Astrocyte of the cerebellum (primary cell): ENCODE results near the gene PLA1A.

Experiments used
- DNase-seq: peaks from one replicate; pipeline ENCODE4 v3.0.0-alpha.2; 2011; ENCODE audit warnings: low read depth
- H3K4me3 ChIP-seq: 2 replicates; pipeline ENCODE4 v1.5.1; 2011; ENCODE audit warnings: mild to moderate bottlenecking, low read depth, low read length, moderate library complexity
- CTCF ChIP-seq: IDR thresholded peaks from 2 replicates; pipeline ENCODE4 v1.5.1; 2012; ENCODE audit warnings: low read length, low read depth, moderate library complexity, mild to moderate bottlenecking; ENCODE audit errors: missing control alignments
- in situ Hi-C: cut with HindIII; loops from 2 replicates; pipeline ENCODE4 v1.10.0; 2017; ENCODE audit warnings: low sequenced_read_pairs

PLA1A gene

GRCh38 chr3:119657887-119658702, 60.4 kb downstream of the PLA1A start:
- in situ Hi-C loops: no loop called here
- TF ChIP-seq CTCF: no peak
- no peak for DNase-seq
- H3K4me3 ChIP-seq: no peak overlapping the region

- no peak overlapping the region for H3K4me3 ChIP-seq
- in situ Hi-C loops: no loop called here
- no peak for TF ChIP-seq CTCF
- DNase-seq: no peak
Measured at GRCh38 chr3:119658994-119659393, 61.3 kb downstream of the PLA1A start.

GRCh38 chr3:119659606-119660291, 62.1 kb downstream of the PLA1A start:
- no peak for TF ChIP-seq CTCF
- in situ Hi-C loops: no loop called here
- DNase-seq: no peak
- no peak overlapping the region for H3K4me3 ChIP-seq

GRCh38 chr3:119660474-119661440, 63.1 kb downstream of the PLA1A start, which contains the start of gene POPDC2:
POPDC2 (minus strand) TSS chr3:119660589; CDS start chr3:119660423, 166 bp downstream.
- no peak for TF ChIP-seq CTCF
- no peak for DNase-seq
- H3K4me3 ChIP-seq: no peak within 1 kb of the TSS
- in situ Hi-C loops: no loop called here

- in situ Hi-C loops: no loop called here
- DNase-seq: no peak
- H3K4me3 ChIP-seq: no peak overlapping the region
- no peak for TF ChIP-seq CTCF
Measured at GRCh38 chr3:119662604-119663373, 65.1 kb downstream of the PLA1A start.

- in situ Hi-C loops: no loop called here
- DNase-seq: no peak
- TF ChIP-seq CTCF: no peak
- no peak overlapping the region for H3K4me3 ChIP-seq
Measured at GRCh38 chr3:119663885-119664284, 66.2 kb downstream of the PLA1A start.
